ENCODE results near the gene LY6G5C.

LY6G5C gene

GRCh38 chr6:31687321-31687720, 6.5 kb upstream of the LY6G5C start:
- H3K36me3 ChIP-seq (ENCODE audit: control insufficient read depth in 1 of 2, insufficient read depth in 2 of 2, low read length in 2 of 2) = peaks cover 55 to 77% of the 10 kb centered on the region in 2 donors

GRCh38 chr6:31686483-31686882, 5.6 kb upstream of the LY6G5C start:
- Histone ChIP-seq H3K36me3 (ENCODE audit: control insufficient read depth in 1 of 2, insufficient read depth in 2 of 2, low read length in 2 of 2) (peaks cover 50 to 70% of the 10 kb centered on the region in 2 donors), H3K4me3 (ENCODE audit: low read depth in 1 of 2, low read length in 2 of 2) (no peak overlapping the region), H3K27ac (ENCODE audit: low read length) (no peak overlapping the region), H3K9me3 (ENCODE audit: control insufficient read depth in 1 of 2, low read length in 2 of 2) (no peaks in the 10 kb centered on the region), H3K27me3 (ENCODE audit: low read depth, low read length) (no peaks in the 10 kb centered on the region), H3K4me1 (ENCODE audit: control insufficient read depth in 1 of 2, insufficient read depth in 2 of 2, low read length in 2 of 2) (peaks cover 4% of the 10 kb centered on the region in 2 donors)

More at GRCh38 chr6:31687321-31687720, 6.5 kb upstream of the LY6G5C start:
- no peaks in the 10 kb centered on the region for H3K27me3 ChIP-seq (ENCODE audit: low read depth, low read length)
- H3K9me3 ChIP-seq (ENCODE audit: control insufficient read depth in 1 of 2, low read length in 2 of 2) = no peaks in the 10 kb centered on the region
- H3K4me3 ChIP-seq (ENCODE audit: low read depth in 1 of 2, low read length in 2 of 2) = no peak overlapping the region
- peaks cover 0 to 4% of the 10 kb centered on the region in 2 donors for H3K4me1 ChIP-seq (ENCODE audit: control insufficient read depth in 1 of 2, insufficient read depth in 2 of 2, low read length in 2 of 2)
- no peak overlapping the region for H3K27ac ChIP-seq (ENCODE audit: low read length)

DNA sequence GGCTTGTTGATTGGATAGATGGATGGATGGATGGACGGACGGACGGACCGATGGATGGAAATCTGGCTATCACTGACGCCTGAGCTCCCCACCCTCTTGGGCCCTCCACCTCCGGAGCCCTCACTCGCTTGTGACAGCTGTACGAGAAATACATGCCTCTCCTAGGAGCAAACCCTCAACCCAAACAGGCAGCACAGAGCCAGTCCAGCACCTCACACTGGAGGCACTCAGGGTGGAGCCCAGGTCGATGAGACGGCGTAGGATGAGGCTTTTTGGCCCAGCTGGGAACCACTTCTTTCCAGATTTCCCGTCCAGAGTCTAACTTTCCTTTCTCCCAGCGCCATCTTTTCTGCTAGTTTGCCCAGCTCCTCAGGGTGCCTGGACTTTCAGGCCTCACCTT, 2.7 kb upstream of the LY6G5C start:
- peaks cover 27 to 43% of the 10 kb centered on the region in 2 donors for H3K36me3 ChIP-seq (ENCODE audit: control insufficient read depth in 1 of 2, insufficient read depth in 2 of 2, low read length in 2 of 2)
- peaks cover 0 to 11% of the 10 kb centered on the region in 2 donors for H3K4me1 ChIP-seq (ENCODE audit: control insufficient read depth in 1 of 2, insufficient read depth in 2 of 2, low read length in 2 of 2)
- no peak overlapping the region for H3K27ac ChIP-seq (ENCODE audit: low read length)

DNA sequence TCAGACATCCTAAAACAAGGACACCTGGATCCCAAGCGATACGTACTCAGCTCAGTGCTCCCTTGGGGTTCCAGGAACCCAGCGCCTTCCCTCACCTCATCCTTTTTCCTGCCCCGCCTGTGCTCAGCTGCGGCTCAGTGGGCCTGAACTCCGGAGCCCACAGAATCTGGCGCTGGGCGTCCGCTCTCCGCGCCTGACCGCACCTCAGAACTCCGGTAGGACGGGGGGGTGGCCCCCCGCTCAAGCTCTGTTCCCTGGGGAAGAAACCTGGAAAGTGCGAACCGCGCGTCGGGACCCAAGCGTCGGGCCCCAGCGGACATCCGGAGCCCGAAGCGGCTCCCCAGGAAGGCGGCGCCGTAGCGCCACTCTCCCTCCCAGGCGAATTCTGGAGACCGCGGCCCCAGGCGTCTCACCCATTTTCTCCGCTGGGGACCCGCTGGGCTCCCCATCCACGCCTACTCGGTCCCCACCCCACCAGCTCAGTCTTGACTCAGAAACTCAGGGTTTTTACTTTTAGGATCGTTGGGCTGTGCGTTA, 336 bp upstream of the LY6G5C start:
- peaks cover 0 to 11% of the 10 kb centered on the region in 2 donors for H3K4me1 ChIP-seq (ENCODE audit: control insufficient read depth in 1 of 2, insufficient read depth in 2 of 2, low read length in 2 of 2)
- H3K36me3 ChIP-seq (ENCODE audit: control insufficient read depth in 1 of 2, insufficient read depth in 2 of 2, low read length in 2 of 2) = peaks cover 6 to 19% of the 10 kb centered on the region in 2 donors
- H3K9me3 ChIP-seq (ENCODE audit: control insufficient read depth in 1 of 2, low read length in 2 of 2) = no peaks in the 10 kb centered on the region
- H3K27ac ChIP-seq (ENCODE audit: low read length) = peak overlapping the region; percentile 31
- H3K27me3 ChIP-seq (ENCODE audit: low read depth, low read length) = no peaks in the 10 kb centered on the region
- peak overlapping the region; percentile 66 to 76 for H3K4me3 ChIP-seq (ENCODE audit: low read depth in 1 of 2, low read length in 2 of 2)

More for the DNA sequence above, 2.7 kb upstream of the LY6G5C start:
- Histone ChIP-seq H3K9me3 (ENCODE audit: control insufficient read depth in 1 of 2, low read length in 2 of 2) (no peaks in the 10 kb centered on the region), H3K27me3 (ENCODE audit: low read depth, low read length) (no peaks in the 10 kb centered on the region), H3K4me3 (ENCODE audit: low read depth in 1 of 2, low read length in 2 of 2) (peak overlapping the region; percentile 44 to 45)

DNA sequence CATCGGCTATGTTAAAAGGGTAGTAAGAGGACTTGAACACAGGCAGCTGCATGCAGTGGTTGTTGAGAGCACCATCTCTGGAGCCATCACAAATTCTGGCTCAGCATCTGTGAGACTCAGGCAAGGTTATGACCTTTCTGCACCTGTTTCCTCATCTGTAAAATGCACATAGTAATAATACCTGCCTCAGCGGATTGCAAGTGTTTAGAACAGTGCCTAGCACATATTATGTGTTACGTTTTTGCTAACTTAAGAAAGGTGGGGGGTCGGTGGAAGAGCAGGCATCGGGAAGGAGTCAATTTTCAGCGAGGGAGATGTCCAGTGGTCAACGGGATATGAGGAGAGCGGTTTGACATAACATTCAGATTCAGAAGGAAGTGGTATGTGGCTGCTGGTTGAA, 2.9 kb downstream of the LY6G5C start:
- peaks cover 0 to 5% of the 10 kb centered on the region in 2 donors for H3K36me3 ChIP-seq (ENCODE audit: control insufficient read depth in 1 of 2, insufficient read depth in 2 of 2, low read length in 2 of 2)
- no peak overlapping the region for H3K27ac ChIP-seq (ENCODE audit: low read length)
- H3K9me3 ChIP-seq (ENCODE audit: control insufficient read depth in 1 of 2, low read length in 2 of 2) = no peaks in the 10 kb centered on the region
- peaks cover 0 to 11% of the 10 kb centered on the region in 2 donors for H3K4me1 ChIP-seq (ENCODE audit: control insufficient read depth in 1 of 2, insufficient read depth in 2 of 2, low read length in 2 of 2)
- no peak overlapping the region for H3K4me3 ChIP-seq (ENCODE audit: low read depth in 1 of 2, low read length in 2 of 2)
- no peaks in the 10 kb centered on the region for H3K27me3 ChIP-seq (ENCODE audit: low read depth, low read length)

GRCh38 chr6:31676904-31677303, 4.0 kb downstream of the LY6G5C start:
- Histone ChIP-seq H3K36me3 (ENCODE audit: control insufficient read depth in 1 of 2, insufficient read depth in 2 of 2, low read length in 2 of 2) (peaks cover 4 to 16% of the 10 kb centered on the region in 2 donors), H3K9me3 (ENCODE audit: control insufficient read depth in 1 of 2, low read length in 2 of 2) (no peaks in the 10 kb centered on the region), H3K27me3 (ENCODE audit: low read depth, low read length) (no peaks in the 10 kb centered on the region), H3K27ac (ENCODE audit: low read length) (no peak overlapping the region), H3K4me1 (ENCODE audit: control insufficient read depth in 1 of 2, insufficient read depth in 2 of 2, low read length in 2 of 2) (peaks cover 0 to 11% of the 10 kb centered on the region in 2 donors), H3K4me3 (ENCODE audit: low read depth in 1 of 2, low read length in 2 of 2) (no peak overlapping the region)

GRCh38 chr6:31676322-31676903, 4.5 kb downstream of the LY6G5C start:
- no peak overlapping the region for H3K4me3 ChIP-seq (ENCODE audit: low read depth in 1 of 2, low read length in 2 of 2)
- no peaks in the 10 kb centered on the region for H3K27me3 ChIP-seq (ENCODE audit: low read depth, low read length)
- peaks cover 9 to 21% of the 10 kb centered on the region in 2 donors for H3K36me3 ChIP-seq (ENCODE audit: control insufficient read depth in 1 of 2, insufficient read depth in 2 of 2, low read length in 2 of 2)
- H3K4me1 ChIP-seq (ENCODE audit: control insufficient read depth in 1 of 2, insufficient read depth in 2 of 2, low read length in 2 of 2) = peaks cover 0 to 6% of the 10 kb centered on the region in 2 donors
- no peak overlapping the region for H3K27ac ChIP-seq (ENCODE audit: low read length)
- no peaks in the 10 kb centered on the region for H3K9me3 ChIP-seq (ENCODE audit: control insufficient read depth in 1 of 2, low read length in 2 of 2)

DNA sequence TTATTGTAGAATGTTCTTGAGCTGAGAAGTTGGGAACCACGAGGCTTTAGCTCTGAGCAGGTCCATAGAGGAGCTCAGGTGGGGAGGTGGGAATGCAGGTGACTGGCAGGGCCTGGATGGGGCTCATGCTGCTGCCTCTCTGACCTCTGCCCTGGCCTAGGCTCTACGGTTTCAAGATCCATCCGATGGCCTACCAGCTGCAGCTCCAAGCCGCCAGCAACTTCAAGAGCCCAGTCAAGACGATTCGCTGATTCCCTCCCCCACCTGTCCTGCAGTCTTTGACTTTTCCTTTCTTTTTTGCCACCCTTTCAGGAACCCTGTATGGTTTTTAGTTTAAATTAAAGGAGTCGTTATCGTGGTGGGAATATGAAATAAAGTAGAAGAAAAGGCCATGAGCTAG, 11.2 kb downstream of the LY6G5C start, which contains the start of gene LY6G5B:
Gene LY6G5B, plus strand, starts transcription at position 301 of the 400 bp plus-strand sequence. CDS start 975 bp downstream, outside the sequence.
- Histone ChIP-seq H3K4me1 (ENCODE audit: control insufficient read depth in 1 of 2, insufficient read depth in 2 of 2, low read length in 2 of 2) (peaks cover 0 to 16% of the 10 kb centered on the region in 2 donors), H3K27ac (ENCODE audit: low read length) (no peak within 1 kb of the TSS), H3K27me3 (ENCODE audit: low read depth, low read length) (no peaks in the 10 kb centered on the region), H3K36me3 (ENCODE audit: control insufficient read depth in 1 of 2, insufficient read depth in 2 of 2, low read length in 2 of 2) (peaks cover 48 to 70% of the 10 kb centered on the region in 2 donors), H3K9me3 (ENCODE audit: control insufficient read depth in 1 of 2, low read length in 2 of 2) (no peaks in the 10 kb centered on the region), H3K4me3 (ENCODE audit: low read depth in 1 of 2, low read length in 2 of 2) (no peak within 1 kb of the TSS)

- Histone ChIP-seq H3K9me3 (ENCODE audit: control insufficient read depth in 1 of 2, low read length in 2 of 2) (no peaks in the 10 kb centered on the region), H3K27me3 (ENCODE audit: low read depth, low read length) (no peaks in the 10 kb centered on the region), H3K4me3 (ENCODE audit: low read depth in 1 of 2, low read length in 2 of 2) (peak overlapping the region; percentile 83 to 94), H3K4me1 (ENCODE audit: control insufficient read depth in 1 of 2, insufficient read depth in 2 of 2, low read length in 2 of 2) (peaks cover 6 to 38% of the 10 kb centered on the region in 2 donors), H3K27ac (ENCODE audit: low read length) (peak overlapping the region; percentile 90), H3K36me3 (ENCODE audit: control insufficient read depth in 1 of 2, insufficient read depth in 2 of 2, low read length in 2 of 2) (peaks cover 45 to 63% of the 10 kb centered on the region in 2 donors)
Measured at GRCh38 chr6:31666337-31666965, 14.4 kb downstream of the LY6G5C start.

GRCh38 chr6:31665501-31666336, 15.1 kb downstream of the LY6G5C start, which contains the start of gene CSNK2B:
Gene CSNK2B (plus strand): TSS chr6:31666080. CDS start chr6:31666832, 752 bp downstream.
- H3K36me3 ChIP-seq (ENCODE audit: control insufficient read depth in 1 of 2, insufficient read depth in 2 of 2, low read length in 2 of 2) = peaks cover 39 to 56% of the 10 kb centered on the region in 2 donors

More at GRCh38 chr6:31665501-31666336, 15.1 kb downstream of the LY6G5C start, which contains the start of gene CSNK2B:
- H3K9me3 ChIP-seq (ENCODE audit: control insufficient read depth in 1 of 2, low read length in 2 of 2) = no peaks in the 10 kb centered on the region
- H3K27me3 ChIP-seq (ENCODE audit: low read depth, low read length) = no peaks in the 10 kb centered on the region
- H3K27ac ChIP-seq (ENCODE audit: low read length) = peak within 1 kb of the TSS; percentile 98
- peak within 1 kb of the TSS; percentile 83 to 94 for H3K4me3 ChIP-seq (ENCODE audit: low read depth in 1 of 2, low read length in 2 of 2)
- peaks cover 6 to 44% of the 10 kb centered on the region in 2 donors for H3K4me1 ChIP-seq (ENCODE audit: control insufficient read depth in 1 of 2, insufficient read depth in 2 of 2, low read length in 2 of 2)
